Peyer's patch (tissue), 4 donors: ENCODE measurements around the gene DDX27.
"Not testable (repeated sequence)": the region's sequence is repeated elsewhere in the genome, so short reads cannot be mapped to it uniquely, and the experiment has no call there.

Source experiments
- CTCF ChIP-seq, 6 experiments: fragments of 450-650 bp in 4 of 6; fragments of 200-600 bp in 2 of 6; sonication (generic) in 1 of 6; IDR thresholded peaks; one replicate each; pipeline ENCODE4 v1.5.1; 2017 to 2019; ENCODE audit warnings: antibody characterized with exemption in 6 of 6, mild to moderate bottlenecking in 3 of 6, moderate library complexity in 1 of 6
- POLR2A ChIP-seq, 2 donors: fragments of 450-650 bp; IDR thresholded peaks; one replicate each; pipeline ENCODE4 v1.5.1; 2017; ENCODE audit warnings: antibody characterized with exemption in 2 of 2, mild to moderate bottlenecking in 2 of 2, moderate library complexity in 2 of 2

- not testable (repeated sequence) for TF ChIP-seq CTCF, POLR2A (IDR thresholded peaks at IDR 0.05)
Measured at GRCh38 chr20:49218739-49219090, 501 bp upstream of the DDX27 start.
